Endothelial cell (in vitro differentiated cells): ENCODE data around the gene CYSRT1. TPM values are rescaled to one million over a fixed set of nuclear protein-coding genes. Genes with fewer than 3 reads are reported as not detected.

Source experiments
- DNase-seq: peaks from one replicate; pipeline ENCODE4 v3.0.0; 2021; ENCODE audit warnings: low spot score
- H3K27ac Mint-ChIP-seq: one replicate; pipeline ENCODE4 v1.8.0; 2021; ENCODE audit warnings: mixed read lengths, inconsistent platforms; ENCODE audit not compliant: unreplicated experiment
- H3K27me3 Mint-ChIP-seq: one replicate; pipeline ENCODE4 v1.8.0; 2021; ENCODE audit warnings: mild to moderate bottlenecking, moderate library complexity, mixed read lengths, inconsistent platforms; ENCODE audit not compliant: unreplicated experiment
- H3K36me3 Mint-ChIP-seq: one replicate; pipeline ENCODE4 v1.8.0; 2021; ENCODE audit warnings: mild to moderate bottlenecking, low read depth, mixed read lengths, inconsistent platforms; ENCODE audit not compliant: unreplicated experiment
- H3K4me1 Mint-ChIP-seq: one replicate; pipeline ENCODE4 v1.8.0; 2021; ENCODE audit warnings: mild to moderate bottlenecking, mixed read lengths, inconsistent platforms; ENCODE audit not compliant: unreplicated experiment
- H3K4me3 Mint-ChIP-seq: one replicate; pipeline ENCODE4 v1.8.0; 2021; ENCODE audit warnings: mild to moderate bottlenecking, mixed read lengths, inconsistent platforms; ENCODE audit not compliant: unreplicated experiment
- H3K9me3 Mint-ChIP-seq: one replicate; pipeline ENCODE4 v1.8.0; 2021; ENCODE audit warnings: mixed read lengths, inconsistent platforms; ENCODE audit not compliant: unreplicated experiment
- total RNA-seq: library from RNA; stranded (reverse); fragmentation: NEBNext Ultra II Directional; extraction: Animal tissue kit (Norgen Biotek cat#: 25700); gene quantifications from one replicate; pipeline ENCODE4 v1.2.1, GENCODE V29; 2021; ENCODE audit not compliant: unreplicated experiment
- TF ChIP-seq, protein P1 (sequence below): fragments of 200-600 bp; sonication (generic); IDR thresholded peaks from one replicate; pipeline ENCODE4 v1.5.0; 2021; ENCODE audit warnings: antibody characterized with exemption; ENCODE audit not compliant: unreplicated experiment

CYSRT1 gene
- total RNA-seq, 1 donor from 2014 or later: 1.4 TPM

DNA sequence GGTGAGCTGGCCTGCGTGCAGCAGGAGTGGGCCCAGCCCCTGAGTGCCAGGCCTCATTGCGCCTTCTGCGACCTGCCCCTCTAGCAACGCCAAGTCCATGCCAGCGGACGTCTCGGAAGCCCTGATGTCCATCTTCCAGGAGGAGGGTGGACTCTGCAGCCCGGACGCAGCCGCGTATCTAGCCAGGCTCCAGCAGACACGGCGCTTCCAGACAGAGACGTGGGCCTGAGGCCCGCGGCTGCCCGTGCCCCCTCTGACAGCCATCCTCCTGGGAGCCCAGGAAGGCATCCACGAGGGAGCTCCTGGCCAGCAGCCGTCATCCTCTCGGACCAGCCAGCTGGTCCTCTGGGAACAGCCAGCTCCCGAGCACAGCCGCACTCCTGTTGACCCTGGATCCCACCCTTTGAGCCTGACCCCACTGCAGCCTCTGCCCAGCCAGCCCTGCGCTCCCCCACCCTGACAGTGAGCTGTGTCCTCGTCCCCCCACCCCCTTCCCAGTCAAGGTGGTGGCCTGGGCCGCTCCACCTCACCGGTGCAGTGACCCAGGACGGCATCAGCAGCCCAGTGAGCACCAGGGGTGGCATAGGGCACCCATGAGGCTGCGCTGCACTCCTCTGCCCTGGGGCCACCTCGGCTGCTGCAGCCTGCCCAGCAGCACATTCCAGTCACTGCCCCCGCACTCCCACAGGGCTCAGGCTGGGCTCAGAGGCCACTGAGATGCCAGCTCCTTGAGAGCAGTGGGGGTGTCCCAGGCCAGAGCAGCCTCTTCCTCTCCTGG is 8.6 kb upstream of the CYSRT1 start:
- Mint-ChIP-seq H3K36me3 (peaks cover 6% of the 10 kb centered on the region), H3K9me3 (no peaks in the 10 kb centered on the region), H3K27ac (no peak overlapping the region), H3K4me3 (no peak overlapping the region), H3K27me3 (peaks cover 8% of the 10 kb centered on the region), H3K4me1 (peaks cover under 1% of the 10 kb centered on the region)
- TF ChIP-seq, protein P1, sequence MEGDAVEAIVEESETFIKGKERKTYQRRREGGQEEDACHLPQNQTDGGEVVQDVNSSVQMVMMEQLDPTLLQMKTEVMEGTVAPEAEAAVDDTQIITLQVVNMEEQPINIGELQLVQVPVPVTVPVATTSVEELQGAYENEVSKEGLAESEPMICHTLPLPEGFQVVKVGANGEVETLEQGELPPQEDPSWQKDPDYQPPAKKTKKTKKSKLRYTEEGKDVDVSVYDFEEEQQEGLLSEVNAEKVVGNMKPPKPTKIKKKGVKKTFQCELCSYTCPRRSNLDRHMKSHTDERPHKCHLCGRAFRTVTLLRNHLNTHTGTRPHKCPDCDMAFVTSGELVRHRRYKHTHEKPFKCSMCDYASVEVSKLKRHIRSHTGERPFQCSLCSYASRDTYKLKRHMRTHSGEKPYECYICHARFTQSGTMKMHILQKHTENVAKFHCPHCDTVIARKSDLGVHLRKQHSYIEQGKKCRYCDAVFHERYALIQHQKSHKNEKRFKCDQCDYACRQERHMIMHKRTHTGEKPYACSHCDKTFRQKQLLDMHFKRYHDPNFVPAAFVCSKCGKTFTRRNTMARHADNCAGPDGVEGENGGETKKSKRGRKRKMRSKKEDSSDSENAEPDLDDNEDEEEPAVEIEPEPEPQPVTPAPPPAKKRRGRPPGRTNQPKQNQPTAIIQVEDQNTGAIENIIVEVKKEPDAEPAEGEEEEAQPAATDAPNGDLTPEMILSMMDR: no peak
- no peak for DNase-seq

DNA sequence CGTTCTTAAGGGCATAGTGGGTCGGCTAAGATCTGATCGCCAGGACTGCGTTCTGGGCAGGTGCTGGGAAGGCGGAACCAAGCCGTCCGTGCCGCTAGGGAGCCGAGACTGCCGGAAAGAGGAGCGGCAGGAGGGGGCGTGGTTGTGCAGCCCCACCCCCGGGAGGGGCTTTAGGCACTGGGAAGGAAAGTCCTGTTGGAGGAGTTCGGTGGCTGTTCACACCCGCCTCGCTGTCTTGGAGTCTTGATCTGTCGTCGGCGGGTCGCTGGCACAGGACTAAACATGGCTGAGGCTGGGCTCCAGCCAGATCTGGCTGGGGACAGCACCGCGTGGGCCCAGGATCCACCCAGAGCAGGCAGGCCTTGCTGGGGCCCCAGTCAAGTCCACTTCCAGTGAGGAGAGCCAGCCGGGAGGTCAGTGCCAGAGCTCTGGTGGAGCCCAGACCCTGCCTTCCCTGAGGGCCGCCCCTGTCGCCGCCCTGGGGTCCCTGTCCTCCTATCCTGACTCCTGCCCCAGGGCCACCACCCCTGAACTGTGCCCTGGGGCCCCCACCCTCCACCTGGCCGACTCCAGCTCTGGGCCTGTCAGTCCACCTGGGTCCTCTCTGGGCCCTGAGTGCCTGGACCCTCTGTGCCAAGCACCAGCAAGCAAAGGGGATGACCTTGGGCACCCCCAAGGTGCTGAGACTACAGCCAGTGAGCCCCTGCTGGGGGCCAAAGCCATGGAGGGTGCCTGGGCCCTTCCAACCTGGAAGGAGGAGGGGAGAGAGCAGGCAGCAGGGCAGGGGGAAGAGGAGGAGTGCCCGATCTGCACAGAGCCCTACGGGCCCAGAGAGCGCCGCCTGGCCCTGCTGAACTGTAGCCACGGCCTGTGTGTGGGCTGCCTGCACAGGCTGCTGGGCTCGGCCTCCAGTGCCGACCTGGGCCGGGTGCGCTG is 7.4 kb upstream of the CYSRT1 start:
- TF ChIP-seq, protein P1: no peak
- Mint-ChIP-seq H3K36me3 (peaks cover 5% of the 10 kb centered on the region), H3K27ac (no peak overlapping the region), H3K4me1 (no peaks in the 10 kb centered on the region), H3K4me3 (no peak overlapping the region), H3K27me3 (peaks cover 7% of the 10 kb centered on the region), H3K9me3 (no peaks in the 10 kb centered on the region)
- DNase-seq: peak; percentile 42

DNA sequence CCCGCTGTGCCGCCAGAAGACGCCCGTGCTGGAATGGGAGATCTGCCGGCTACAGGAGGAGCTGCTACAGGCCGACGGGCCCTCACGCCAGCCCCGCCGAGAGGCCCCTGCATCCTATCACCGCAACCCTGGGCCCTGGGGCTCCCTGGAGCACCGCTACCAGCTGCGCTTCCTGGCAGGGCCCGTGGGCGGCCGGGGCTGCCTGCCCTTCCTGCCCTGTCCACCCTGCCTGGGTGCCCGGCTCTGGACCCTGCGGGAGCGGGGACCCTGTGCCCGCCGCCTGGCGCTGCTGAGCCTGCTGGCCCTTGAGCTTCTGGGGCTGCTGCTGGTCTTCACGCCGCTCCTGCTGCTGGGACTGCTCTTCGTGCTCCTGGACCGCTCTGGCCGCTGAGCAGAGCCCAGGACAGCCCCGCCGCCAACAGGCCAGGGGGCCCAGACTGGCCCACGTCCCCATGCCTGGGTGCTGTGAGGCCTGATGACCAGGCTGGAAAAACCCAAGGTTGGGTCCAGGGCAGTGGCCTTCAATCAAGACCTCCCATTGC is 6.7 kb upstream of the CYSRT1 start:
- no peaks in the 10 kb centered on the region for H3K4me1 Mint-ChIP-seq
- H3K4me3 Mint-ChIP-seq: no peak overlapping the region
- no peak for DNase-seq
- peaks cover 7% of the 10 kb centered on the region for H3K27me3 Mint-ChIP-seq
- TF ChIP-seq, protein P1: no peak
- no peaks in the 10 kb centered on the region for H3K36me3 Mint-ChIP-seq
- H3K9me3 Mint-ChIP-seq: no peaks in the 10 kb centered on the region
- H3K27ac Mint-ChIP-seq: no peak overlapping the region

DNA sequence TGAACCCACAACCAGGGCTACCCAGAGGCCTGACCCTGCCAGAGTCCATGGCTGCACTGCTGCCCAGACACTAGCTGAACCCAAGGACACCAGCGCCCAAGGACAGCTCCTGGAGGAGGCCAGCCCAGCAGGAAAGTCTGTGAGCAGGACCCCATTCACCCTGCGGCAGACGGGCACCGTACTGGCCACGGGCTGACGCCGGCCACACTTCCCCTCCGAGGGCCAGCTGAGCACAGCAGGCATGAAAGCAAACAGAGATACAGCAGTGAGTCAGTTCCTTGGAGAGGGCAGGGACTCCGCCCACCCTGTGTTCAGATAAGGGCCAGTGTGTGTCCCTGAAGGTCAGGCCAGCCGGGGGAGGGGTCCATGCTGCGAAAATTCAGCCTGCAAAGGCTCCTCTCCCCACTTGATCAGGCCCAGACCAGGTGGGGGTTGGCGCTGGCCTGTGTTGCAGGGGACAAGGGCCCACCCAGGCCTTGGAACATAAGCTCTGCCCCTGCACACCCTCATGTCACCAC is 6.2 kb upstream of the CYSRT1 start:
- Mint-ChIP-seq H3K4me3 (no peak overlapping the region), H3K27me3 (peaks cover 7% of the 10 kb centered on the region), H3K4me1 (no peaks in the 10 kb centered on the region), H3K36me3 (no peaks in the 10 kb centered on the region), H3K9me3 (no peaks in the 10 kb centered on the region), H3K27ac (no peak overlapping the region)
- DNase-seq: no peak
- TF ChIP-seq, protein P1: no peak
